Stimulated activated CD8-positive, alpha-beta memory T cell treated with anti-CD3 and anti-CD28 coated beads, Interleukin-7, amount 100 ng/mL, for 1 hour (primary cell): ENCODE results near the gene GPR61.

Experiments
- DNase-seq, 2 donors: peaks; one replicate each; pipeline ENCODE4 v3.0.0-alpha.2; 2020; ENCODE audit warnings: low read depth in 2 of 2

The GPR61 gene

DNA sequence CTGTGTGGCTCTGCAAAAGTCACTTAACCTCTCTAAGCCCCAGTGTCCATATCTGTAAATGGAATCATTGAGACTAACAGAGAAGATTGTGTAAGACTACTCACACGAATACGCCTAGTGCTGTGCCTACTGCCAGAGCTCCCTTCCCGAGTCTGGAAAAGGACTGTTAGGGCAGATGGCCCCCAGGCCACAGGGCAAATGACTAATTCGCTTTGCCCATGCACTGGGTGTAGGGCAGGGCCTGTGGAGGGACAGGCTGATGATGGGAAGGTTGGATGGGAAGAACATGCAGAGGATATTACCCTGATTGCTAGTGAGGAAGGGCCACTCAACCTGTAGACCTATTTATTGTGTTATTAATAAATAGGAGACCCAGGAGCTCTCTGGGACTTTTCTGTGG is 4.2 kb upstream of the GPR61 start:
- DNase-seq: no peak

- no peak for DNase-seq
These were observed 3.6 kb upstream of the GPR61 start for GRCh38 chr1:109535971-109536491.

GRCh38 chr1:109537450-109538178 is 2.1 kb upstream of the GPR61 start:
- DNase-seq: no peak

DNA sequence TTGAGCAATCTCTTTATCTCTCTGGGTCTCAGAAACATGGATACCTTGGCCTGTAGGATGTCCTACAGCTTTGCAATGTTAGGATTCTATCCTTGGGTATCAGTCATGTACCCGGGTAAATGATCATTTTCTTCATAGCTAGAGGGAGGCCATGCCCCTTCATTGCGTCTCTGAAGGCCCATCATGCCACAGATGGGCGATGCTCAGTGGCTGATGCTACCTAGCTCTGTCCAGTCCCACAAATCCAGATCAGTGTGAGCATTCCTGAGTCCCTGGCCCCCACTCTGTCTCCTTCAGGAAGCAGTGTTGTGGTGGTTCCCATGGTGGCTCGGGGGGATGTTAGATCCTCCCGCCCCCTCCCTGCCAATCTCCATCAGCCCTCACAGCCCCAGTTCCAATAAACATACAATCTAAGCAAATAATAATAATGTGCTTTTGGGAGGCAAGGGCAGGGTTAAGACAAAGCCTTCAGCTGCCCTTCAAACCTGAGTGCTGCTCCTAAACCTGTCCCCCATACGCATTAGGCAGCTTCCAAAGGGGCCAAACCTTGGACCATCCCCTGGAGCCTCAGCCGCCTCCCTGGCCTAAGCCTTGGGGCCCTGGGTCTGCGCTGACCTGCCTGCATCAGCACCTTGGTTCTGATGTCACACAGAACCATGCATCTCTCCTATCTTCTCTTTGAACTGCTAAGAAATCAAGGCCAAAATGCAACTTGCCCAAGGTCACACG is 681 bp upstream of the GPR61 start:
- no peak for DNase-seq

DNA sequence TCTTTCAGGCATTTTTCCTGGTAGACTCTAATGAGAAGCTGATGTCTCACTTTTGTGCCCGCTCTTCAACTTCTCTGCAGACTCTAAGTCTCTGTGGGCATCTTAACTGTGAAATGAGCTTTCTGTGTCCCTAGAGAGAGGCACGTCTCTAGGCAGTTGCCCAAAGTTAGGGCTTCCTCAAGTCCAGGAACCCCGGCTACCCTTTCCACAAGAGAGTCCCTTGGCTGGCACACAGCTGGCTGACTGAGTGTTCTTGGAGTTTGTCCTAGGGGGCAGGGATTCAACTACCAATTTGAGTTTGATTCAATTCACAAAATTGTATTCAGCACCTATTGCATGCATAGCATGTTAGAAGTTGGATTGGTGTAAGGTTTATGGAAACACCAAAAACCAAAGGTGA is 1.4 kb downstream of the GPR61 start:
- DNase-seq: no peak

DNA sequence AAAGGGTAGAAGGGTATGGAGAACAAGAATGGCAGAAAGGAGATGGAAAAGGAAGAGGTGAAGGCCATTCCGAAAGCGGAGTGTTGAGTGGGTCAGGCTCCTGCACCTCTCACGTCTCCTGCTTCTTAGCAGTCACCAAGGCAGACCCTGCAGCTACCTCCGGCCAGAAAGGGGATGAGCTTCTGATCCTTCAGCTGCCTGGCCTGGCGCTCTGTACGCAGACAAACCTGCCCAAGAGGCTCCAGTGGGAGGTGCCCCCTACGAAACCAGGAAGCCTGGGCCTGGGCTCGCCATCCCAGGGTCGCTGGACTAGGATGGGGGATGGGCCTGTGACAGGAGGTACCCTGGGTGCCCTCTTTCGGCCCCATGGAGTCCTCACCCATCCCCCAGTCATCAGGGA is 3.0 kb downstream of the GPR61 start:
- DNase-seq: no peak

DNA sequence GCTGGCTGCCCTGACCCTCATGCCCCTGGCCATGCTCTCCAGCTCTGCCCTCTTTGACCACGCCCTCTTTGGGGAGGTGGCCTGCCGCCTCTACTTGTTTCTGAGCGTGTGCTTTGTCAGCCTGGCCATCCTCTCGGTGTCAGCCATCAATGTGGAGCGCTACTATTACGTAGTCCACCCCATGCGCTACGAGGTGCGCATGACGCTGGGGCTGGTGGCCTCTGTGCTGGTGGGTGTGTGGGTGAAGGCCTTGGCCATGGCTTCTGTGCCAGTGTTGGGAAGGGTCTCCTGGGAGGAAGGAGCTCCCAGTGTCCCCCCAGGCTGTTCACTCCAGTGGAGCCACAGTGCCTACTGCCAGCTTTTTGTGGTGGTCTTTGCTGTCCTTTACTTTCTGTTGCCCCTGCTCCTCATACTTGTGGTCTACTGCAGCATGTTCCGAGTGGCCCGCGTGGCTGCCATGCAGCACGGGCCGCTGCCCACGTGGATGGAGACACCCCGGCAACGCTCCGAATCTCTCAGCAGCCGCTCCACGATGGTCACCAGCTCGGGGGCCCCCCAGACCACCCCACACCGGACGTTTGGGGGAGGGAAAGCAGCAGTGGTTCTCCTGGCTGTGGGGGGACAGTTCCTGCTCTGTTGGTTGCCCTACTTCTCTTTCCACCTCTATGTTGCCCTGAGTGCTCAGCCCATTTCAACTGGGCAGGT is 3.8 kb downstream of the GPR61 start:
- DNase-seq: no peak

GRCh38 chr1:109543988-109544735 is 4.5 kb downstream of the GPR61 start:
- no peak for DNase-seq

DNA sequence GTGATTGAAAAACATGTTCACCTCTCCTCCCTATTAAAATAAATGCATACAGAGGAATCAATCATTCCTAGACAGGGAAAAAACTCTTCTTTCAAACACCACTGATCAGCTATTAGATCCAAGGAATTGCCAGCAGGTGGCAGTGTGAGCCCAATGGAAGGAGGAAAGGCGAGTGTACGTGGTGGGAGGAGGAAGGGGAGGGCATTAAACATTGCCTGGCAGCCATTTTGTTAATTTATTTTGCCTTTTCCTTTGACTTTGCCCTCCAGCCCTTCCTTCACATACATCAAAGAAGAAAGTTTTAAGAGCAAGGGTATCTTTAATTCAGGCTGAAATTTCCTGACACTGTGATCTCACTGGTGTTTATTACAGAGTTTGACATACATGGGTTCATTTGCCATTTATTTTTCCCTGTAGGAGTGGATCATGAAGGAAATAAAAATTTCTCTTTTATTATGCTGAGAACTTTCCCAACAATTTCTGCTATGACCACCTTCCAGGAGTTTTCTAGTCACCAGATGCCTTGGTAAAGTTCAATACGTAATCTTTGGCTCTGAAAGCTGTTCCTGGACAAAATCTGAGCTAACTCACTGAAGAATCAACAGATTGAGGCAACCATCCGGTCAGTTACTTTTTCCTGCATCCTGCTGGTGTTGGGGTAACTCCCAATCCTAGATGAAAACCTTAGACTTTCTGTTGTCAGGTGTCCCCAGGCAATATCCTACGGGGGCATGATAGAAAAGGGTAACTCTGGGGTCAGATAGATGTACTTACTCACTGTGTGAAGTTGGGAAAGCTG is 6.8 kb downstream of the GPR61 start:
- peak; percentile 73 to 88 for DNase-seq

DNA sequence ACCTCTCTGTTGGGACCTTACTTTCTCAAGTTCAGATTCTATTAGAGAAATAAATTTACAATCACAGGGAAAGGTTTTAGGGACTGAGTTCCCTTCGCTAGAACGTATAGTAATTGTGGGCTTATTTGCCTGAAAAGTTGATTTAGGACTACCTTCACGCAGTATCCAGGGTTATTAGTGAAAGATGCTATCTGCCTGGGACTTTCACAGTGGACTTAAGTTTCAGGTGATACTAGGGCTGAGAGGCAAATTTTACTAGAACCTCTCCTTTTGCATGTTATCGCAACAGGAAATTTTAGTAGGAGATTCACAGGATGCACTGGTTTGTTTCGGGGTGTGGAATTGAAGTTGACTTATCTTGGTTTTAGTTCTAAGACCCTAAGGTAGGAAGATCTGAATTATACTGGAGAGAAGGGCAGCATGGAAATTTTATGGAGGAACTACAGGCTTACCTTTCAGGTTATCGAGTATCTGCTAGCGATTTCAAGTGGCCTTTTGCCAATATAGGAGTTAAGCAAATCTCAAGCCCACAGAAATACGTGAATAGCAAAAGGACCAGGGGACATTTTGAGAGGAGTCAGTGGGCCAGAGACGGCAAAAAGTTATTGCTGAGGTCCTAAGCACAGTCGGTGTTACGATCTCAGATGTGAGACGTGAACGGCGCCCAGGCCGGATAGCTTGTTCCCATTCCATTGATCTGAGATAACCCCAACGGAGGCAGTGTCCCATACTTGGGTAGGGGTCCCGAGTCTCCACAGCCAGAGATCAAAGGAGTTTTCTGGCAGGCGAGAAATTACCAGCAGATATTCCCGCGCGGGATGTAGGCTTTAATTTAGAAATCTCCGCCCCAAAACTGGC is 8.0 kb downstream of the GPR61 start:
- DNase-seq: peak in 1 of 2 donors; percentile 9

- DNase-seq: peak; percentile 90 to 91
These were observed 8.9 kb downstream of the GPR61 start, which contains the start of gene GNAI3 for GRCh38 chr1:109548321-109549267. TSS of gene GNAI3 (plus strand) at chr1:109548615. CDS start at chr1:109548721, 106 bp downstream.

GRCh38 chr1:109556563-109556962 is 16.9 kb downstream of the GPR61 start:
- no peak for DNase-seq

- DNase-seq: no peak
These were observed 17.8 kb downstream of the GPR61 start for GRCh38 chr1:109557520-109557919.

GRCh38 chr1:109559995-109560394 is 20.3 kb downstream of the GPR61 start:
- no peak for DNase-seq

- no peak for DNase-seq
These were observed 24.7 kb downstream of the GPR61 start for GRCh38 chr1:109564194-109564878.

DNA sequence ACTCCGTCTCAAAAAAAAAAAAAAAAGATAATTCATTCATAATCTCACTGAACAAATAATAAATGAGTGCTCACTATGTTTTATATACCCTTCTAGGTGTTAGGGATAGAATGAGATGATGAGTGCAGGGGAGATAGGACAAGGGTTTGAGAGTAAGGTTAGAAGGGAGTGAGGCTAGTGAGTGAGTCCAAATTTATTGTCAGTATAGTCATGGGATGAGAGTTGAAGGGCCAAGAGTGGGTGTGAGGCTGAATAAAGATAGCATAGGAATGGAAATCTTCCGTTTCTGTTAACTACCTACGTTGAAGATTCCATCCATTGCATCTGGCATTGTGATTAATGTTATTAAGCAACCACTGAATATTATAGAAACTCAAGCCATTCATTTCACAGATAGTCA is 25.6 kb downstream of the GPR61 start:
- no peak for DNase-seq

DNA sequence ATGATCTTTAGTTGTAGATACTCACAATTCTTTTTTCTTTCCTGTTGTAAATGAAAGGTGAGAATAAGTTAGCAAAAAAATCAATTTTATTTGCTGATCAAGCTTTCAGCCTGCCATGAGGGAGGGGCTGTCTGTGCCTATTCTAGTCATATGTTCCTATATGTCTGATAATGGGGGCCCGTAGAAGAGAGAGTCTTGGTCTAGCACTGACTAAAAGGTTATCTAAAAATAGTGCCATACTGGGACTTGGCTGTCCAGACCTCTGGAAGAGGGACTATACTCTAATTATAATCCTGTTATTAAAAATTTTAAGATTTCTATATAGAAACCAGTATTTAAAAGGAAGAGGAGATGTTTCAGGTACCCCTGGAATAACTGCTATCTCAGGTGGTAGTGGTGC is 27.3 kb downstream of the GPR61 start:
- DNase-seq: no peak
